C4-2B (cell line): ENCODE data around the gene CYSRT1.
A peak's percentile ranks its signal among the peaks of the same experiment; 100 is the strongest.

Experiments
- H3K27ac ChIP-seq: fragments of 450-650 bp; 2 replicates; pipeline ENCODE4 v1.5.1; 2017
- ZFX ChIP-seq: fragments of 450-650 bp; IDR thresholded peaks from 2 replicates; pipeline ENCODE4 v1.6.1; 2017
- TF ChIP-seq, protein P1 (sequence below): fragments of 450-650 bp; conservative IDR thresholded peaks from 2 replicates; pipeline ENCODE4 v1.5.1; 2017; ENCODE audit warnings: mild to moderate bottlenecking

CYSRT1 gene

GRCh38 chr9:137252555-137253506, 27.9 kb downstream of the CYSRT1 start:
- TF ChIP-seq ZFX, result no peak
- TF ChIP-seq, protein P1, sequence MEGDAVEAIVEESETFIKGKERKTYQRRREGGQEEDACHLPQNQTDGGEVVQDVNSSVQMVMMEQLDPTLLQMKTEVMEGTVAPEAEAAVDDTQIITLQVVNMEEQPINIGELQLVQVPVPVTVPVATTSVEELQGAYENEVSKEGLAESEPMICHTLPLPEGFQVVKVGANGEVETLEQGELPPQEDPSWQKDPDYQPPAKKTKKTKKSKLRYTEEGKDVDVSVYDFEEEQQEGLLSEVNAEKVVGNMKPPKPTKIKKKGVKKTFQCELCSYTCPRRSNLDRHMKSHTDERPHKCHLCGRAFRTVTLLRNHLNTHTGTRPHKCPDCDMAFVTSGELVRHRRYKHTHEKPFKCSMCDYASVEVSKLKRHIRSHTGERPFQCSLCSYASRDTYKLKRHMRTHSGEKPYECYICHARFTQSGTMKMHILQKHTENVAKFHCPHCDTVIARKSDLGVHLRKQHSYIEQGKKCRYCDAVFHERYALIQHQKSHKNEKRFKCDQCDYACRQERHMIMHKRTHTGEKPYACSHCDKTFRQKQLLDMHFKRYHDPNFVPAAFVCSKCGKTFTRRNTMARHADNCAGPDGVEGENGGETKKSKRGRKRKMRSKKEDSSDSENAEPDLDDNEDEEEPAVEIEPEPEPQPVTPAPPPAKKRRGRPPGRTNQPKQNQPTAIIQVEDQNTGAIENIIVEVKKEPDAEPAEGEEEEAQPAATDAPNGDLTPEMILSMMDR, result no peak
- H3K27ac ChIP-seq, result no peak overlapping the region

GRCh38 chr9:137253717-137254623, 29.0 kb downstream of the CYSRT1 start:
- TF ChIP-seq, protein P1, result no peak
- no peak for TF ChIP-seq ZFX

GRCh38 chr9:137254624-137255447, 29.9 kb downstream of the CYSRT1 start, which contains the start of gene NELFB:
TSS of gene NELFB (plus strand) at chr9:137255327.
- no peak for TF ChIP-seq ZFX
- TF ChIP-seq, protein P1, result no peak
- peak within 1 kb of the TSS; percentile 90 for H3K27ac ChIP-seq

More at GRCh38 chr9:137253717-137254623, 29.0 kb downstream of the CYSRT1 start:
- H3K27ac ChIP-seq, result peak overlapping the region; percentile 90

GRCh38 chr9:137255448-137256114, 30.6 kb downstream of the CYSRT1 start:
- peak; percentile 82; the same call in 1 of the 2 replicates for TF ChIP-seq ZFX
- TF ChIP-seq, protein P1, result no peak
- peak overlapping the region; percentile 90 for H3K27ac ChIP-seq

DNA sequence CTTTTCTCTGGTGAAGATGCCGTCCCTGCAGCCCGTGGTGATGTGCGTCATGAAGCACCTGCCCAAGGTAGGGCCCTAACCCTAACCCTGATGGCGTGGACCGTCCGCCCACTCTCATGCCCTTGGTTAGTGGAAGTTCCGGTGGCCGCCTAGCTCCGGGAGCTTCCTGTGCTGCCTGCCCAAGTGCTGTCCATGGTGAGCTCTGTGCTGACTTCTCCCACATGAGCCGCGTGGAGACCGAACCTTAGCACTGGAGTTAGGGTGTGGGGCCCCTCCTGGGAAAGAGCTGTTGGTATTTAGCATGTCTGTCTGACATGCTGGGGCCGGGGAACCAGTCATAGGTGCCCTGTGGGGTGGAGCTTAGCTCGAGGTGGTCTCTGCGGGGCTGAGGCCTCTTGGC, 31.4 kb downstream of the CYSRT1 start:
- TF ChIP-seq, protein P1, result no peak
- no peak for TF ChIP-seq ZFX
- H3K27ac ChIP-seq, result peak overlapping the region; percentile 90

DNA sequence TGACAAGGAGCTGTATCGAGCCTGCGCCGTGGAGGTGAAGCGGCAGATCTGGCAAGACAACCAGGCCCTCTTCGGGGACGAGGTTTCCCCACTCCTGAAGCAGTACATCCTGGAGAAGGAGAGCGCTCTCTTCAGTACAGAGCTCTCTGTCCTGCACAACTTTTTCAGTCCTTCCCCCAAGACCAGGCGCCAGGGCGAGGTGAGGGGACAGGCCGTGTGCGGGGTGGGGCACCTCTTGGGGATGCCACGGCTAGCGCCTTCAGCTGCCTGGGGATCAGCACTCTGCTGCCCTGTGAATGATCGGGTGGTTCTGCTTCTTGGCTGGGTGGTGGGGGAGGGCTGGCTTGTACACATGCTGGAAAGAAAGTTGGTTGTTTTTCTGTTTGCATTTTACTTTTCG, 31.9 kb downstream of the CYSRT1 start:
- H3K27ac ChIP-seq, result no peak overlapping the region; the same call in 1 of the 2 replicates
- no peak for TF ChIP-seq ZFX
- TF ChIP-seq, protein P1, result no peak
